Fibroblast of mammary gland (primary cell): Measurements from ENCODE around the gene ACOX3.

ENCODE experiments used
- DNase-seq: peaks from one replicate; pipeline ENCODE4 v3.0.0-alpha.2; 2010; ENCODE audit warnings: low read depth
- H3K4me3 ChIP-seq: 2 replicates; pipeline ENCODE4 v1.5.1; 2011; ENCODE audit warnings: low read depth, mild to moderate bottlenecking, low read length, moderate library complexity; ENCODE audit not compliant: control insufficient read depth
- CTCF ChIP-seq: conservative IDR thresholded peaks from 2 replicates; pipeline ENCODE4 v1.5.1; 2011; ENCODE audit warnings: low read depth, low read length, inconsistent platforms; ENCODE audit not compliant: control insufficient read depth, insufficient read depth

The ACOX3 gene

DNA sequence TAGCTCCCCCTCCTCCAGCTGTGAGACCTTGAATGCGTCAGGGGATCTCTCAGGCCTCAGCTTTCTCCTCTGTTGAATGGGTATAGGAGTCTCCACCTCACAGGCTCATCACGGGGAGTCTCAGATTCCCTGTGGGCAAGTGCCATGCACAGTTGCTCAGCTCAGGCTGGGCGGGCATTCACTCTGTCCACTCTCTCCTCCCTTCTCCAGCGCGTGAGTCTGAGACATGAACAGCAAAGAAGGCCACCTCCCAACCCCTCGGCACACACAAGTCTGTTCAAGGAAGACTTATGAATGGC, 111.0 kb downstream of the ACOX3 start:
- H3K4me3 ChIP-seq: no peak overlapping the region
- DNase-seq: no peak
- no peak for TF ChIP-seq CTCF

DNA sequence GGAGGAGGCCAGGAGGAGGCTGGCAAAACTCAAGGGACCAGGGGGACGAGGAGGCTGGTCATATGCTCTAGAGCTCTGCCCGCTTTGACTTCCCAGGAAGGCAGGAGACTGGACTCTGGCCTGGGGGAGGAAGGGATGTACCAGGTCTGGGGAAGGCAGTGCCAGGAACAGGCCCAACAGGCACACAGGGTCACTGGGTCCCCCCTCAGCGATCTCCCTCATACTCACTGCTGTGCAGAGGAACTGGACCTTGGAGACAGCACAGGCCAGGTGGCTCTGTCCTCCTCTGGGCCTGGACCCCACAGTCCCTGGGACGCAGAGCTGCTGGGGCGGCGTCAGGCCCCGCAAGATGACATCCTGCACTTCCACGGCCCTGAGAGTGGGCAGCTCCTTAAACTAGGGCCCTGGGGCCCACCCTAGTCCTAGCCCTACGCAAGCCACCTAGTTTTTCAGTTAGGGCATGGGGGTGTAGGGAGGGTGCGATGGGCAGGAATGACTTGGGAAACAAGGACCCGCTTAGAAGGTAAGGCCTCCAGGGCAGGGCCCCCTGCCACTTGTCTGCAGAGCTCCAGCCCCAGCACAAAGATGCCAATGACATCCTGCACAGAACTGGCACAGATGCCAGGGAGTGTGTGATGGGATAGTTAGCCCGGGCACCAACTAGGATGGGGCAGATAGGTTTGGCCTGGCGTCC, 111.5 kb downstream of the ACOX3 start:
- H3K4me3 ChIP-seq: no peak overlapping the region
- no peak for TF ChIP-seq CTCF
- no peak for DNase-seq

DNA sequence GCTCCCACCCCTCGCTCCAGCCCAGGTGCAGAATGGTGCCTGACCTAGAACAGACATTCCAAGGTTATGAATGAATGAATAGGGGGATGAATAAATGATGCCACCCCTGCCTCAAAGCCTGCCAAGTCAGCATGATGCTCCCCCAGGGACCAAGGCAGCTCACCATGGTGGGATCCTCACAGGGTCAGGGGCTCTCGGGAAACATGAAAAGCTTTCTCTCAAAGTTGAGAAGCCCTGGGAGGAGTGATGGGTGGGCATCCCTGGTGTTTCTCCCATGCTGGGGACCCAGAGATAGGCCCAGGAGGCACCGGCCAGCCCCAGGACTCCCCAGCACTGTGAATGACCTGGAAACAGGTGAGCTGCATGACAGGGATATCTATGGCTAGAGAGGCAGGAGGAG, 112.1 kb downstream of the ACOX3 start:
- H3K4me3 ChIP-seq: no peak overlapping the region
- no peak for DNase-seq
- no peak for TF ChIP-seq CTCF

DNA sequence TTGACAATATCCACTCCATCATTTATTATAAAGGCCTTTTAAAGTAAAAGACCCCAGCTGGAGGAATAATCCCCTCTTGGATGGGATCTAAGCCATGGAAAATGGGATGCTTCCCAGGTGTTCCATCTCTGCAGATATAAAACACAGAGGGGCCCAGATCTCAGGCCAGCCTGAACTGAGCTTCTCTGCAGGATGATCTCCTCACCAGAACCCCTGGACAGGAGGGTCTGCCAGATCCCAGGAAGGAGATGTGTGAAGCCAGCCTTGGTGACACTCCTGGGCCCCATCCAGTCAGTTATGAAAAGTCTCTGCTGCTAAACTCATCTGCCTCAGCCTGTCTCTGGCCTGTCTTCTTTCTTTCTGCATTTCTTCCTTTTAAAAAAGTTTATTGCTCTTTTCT, 114.3 kb downstream of the ACOX3 start:
- H3K4me3 ChIP-seq: no peak overlapping the region
- no peak for DNase-seq
- no peak for TF ChIP-seq CTCF

DNA sequence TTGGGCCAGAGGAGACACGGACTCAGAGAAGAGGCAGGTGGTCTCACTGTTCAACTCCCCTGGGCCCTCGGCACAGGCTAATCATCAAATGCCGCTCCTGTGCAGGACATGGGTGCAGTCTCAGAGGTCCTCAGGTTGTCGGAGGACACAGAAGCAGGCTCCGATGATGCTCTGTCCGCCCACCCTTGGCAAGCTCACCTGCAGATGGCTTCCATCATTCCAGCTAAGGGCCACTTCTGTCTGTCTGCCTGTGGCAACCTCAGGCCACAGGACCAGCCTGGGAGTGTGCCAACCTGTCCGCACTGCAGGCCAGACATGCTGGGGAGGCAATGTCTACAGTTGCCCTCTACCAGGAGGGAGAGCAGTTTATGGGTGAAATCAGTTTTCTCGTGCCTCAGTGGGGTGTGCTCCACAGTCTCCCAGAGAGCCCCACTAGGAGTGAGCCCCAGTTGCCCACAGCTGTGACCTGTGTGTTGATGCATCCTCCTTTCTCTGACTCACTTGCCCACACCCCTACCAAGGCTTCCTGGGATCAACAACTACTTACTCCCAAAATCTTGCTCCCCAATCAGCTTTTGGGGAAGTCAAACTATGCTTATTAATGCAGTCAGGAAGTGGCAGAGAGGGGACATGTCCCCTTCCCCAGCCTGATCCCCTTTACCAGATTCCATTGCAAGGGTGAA, 115.1 kb downstream of the ACOX3 start:
- no peak for TF ChIP-seq CTCF
- H3K4me3 ChIP-seq: no peak overlapping the region
- DNase-seq: no peak

DNA sequence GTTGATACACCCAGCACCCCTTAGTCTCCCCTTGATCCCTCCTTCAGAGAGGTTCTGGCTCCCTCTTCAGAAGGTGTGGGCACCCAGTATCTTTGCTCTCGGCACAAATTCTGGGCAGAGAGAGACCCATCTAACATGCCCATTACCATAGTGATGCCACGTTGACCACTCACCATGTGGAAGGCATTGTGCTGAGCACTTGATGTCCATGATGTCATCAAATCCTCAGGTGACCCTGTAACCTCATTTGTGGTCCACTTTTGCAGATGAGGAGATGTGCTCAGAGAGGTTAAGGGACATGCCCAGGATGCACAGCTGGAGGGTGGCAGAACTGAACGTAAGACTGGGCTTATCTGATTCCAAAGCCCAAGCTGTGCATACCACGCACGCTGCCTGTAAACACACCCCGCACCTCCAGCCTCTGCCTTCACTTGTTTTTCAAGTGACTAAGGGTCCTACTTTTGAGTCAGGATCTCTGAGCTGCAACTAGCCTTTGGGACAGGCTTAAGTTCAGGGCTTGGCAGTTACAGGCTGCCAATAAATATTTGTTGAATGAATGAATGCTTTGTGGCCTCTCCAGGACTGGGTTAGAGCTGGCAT, 115.8 kb downstream of the ACOX3 start:
- DNase-seq: no peak
- no peak overlapping the region for H3K4me3 ChIP-seq
- no peak for TF ChIP-seq CTCF
